ENCODE results near the gene WDPCP.

- TF ChIP-seq CTCF (conservative IDR thresholded peaks at IDR 0.05; ENCODE audit: low read length) (no peak), EZH2phosphoT487 (IDR thresholded peaks at IDR 0.05; ENCODE audit: borderline replicate concordance, low read depth, low read length) (no peak)
Observed at GRCh38 chr2:63132020-63132419, 456.3 kb downstream of the WDPCP start.

Measured in OCI-LY7 (cell line).